Brain microvascular endothelial cell (primary cell): ENCODE data around the gene DLG2.

Experiments
- DNase-seq: peaks from one replicate; pipeline ENCODE4 v3.0.0-alpha.2; 2020
- H3K27ac ChIP-seq: fragments of 250-450 bp; sonication (Bioruptor Pico); 2 replicates; pipeline ENCODE4 v1.5.1; 2020; ENCODE audit warnings: mild to moderate bottlenecking, moderate library complexity
- H3K27me3 ChIP-seq: fragments of 250-450 bp; sonication (Bioruptor Pico); replicated peaks from 2 replicates; pipeline ENCODE4 v1.5.1; 2020; ENCODE audit warnings: mild to moderate bottlenecking
- H3K36me3 ChIP-seq: fragments of 250-450 bp; sonication (Bioruptor Pico); replicated peaks from 2 replicates; pipeline ENCODE4 v1.5.1; 2020; ENCODE audit warnings: mild to moderate bottlenecking
- H3K4me3 ChIP-seq: 2 replicates; pipeline ENCODE4 v1.5.1; 2011; ENCODE audit warnings: low read depth, mild to moderate bottlenecking, control low read depth, low read length, moderate library complexity
- in situ Hi-C: cut with HindIII; loops from 2 replicates; pipeline ENCODE4 v1.10.0; 2017; ENCODE audit warnings: low sequenced_read_pairs, low pct_ligation_motif_present
- TF ChIP-seq, protein P1 (sequence below): IDR thresholded peaks from 2 replicates; pipeline ENCODE4 v1.5.1; 2011; ENCODE audit warnings: low read depth, mild to moderate bottlenecking, moderate library complexity, low read length, control low read depth, inconsistent platforms; ENCODE audit errors: missing control alignments

Gene DLG2

DNA sequence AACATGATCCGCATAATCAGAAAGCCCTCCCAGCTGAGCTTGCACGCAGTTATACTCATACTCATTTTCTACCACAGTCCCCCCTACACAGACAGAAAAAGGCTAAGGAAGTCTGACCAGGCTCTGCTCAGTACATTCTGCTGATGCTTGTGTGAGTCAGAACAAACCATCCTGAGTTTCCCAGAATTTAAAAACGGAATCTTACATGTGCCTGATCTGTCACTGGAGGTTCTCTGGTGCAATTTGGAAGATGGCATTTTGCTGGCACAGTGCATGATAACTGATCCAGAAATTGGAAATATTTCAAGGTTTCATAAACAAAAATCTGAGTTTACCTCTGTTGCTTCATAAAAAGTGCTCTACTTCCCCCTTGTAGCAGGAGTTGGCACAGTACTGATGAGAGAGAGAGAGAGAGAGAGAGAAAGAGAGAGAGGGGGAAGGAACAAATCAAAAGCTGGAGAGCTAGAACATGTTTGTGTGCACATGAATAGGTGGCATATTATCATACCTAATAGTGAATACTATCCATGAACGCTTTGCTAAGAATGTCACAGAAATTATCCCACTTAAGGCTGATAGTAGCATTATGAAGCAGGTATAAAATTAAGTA, 1085.3 kb downstream of the DLG2 start:
- TF ChIP-seq, protein P1, sequence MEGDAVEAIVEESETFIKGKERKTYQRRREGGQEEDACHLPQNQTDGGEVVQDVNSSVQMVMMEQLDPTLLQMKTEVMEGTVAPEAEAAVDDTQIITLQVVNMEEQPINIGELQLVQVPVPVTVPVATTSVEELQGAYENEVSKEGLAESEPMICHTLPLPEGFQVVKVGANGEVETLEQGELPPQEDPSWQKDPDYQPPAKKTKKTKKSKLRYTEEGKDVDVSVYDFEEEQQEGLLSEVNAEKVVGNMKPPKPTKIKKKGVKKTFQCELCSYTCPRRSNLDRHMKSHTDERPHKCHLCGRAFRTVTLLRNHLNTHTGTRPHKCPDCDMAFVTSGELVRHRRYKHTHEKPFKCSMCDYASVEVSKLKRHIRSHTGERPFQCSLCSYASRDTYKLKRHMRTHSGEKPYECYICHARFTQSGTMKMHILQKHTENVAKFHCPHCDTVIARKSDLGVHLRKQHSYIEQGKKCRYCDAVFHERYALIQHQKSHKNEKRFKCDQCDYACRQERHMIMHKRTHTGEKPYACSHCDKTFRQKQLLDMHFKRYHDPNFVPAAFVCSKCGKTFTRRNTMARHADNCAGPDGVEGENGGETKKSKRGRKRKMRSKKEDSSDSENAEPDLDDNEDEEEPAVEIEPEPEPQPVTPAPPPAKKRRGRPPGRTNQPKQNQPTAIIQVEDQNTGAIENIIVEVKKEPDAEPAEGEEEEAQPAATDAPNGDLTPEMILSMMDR = no peak
- in situ Hi-C loops = no loop called here
- H3K36me3 ChIP-seq = no peaks in the 10 kb centered on the region
- no peak overlapping the region for H3K27ac ChIP-seq
- H3K4me3 ChIP-seq = no peak overlapping the region
- peak; percentile 7 for DNase-seq
- no peaks in the 10 kb centered on the region for H3K27me3 ChIP-seq

DNA sequence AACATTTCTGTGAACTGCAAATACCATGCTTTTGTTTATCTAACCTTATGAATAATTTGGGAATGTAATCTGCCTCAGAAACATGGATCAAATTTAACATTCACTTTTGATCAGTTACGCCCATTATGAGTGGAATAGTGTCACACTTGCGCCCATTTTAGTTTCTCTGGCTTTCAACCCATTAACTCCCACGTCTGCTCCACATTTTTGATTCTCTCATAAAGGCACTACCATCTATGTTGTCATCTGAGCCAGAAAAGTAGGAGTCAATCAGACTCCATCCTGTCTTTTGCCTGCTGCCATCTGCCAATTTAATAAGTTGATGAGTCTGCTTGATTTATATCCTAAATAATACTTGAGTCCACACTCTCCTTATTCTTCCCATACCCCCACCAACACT, 1090.7 kb downstream of the DLG2 start:
- Histone ChIP-seq H3K36me3 (no peaks in the 10 kb centered on the region), H3K27me3 (no peaks in the 10 kb centered on the region), H3K27ac (no peak overlapping the region), H3K4me3 (no peak overlapping the region)
- TF ChIP-seq, protein P1 = no peak
- in situ Hi-C loops = no loop called here
- DNase-seq = no peak

DNA sequence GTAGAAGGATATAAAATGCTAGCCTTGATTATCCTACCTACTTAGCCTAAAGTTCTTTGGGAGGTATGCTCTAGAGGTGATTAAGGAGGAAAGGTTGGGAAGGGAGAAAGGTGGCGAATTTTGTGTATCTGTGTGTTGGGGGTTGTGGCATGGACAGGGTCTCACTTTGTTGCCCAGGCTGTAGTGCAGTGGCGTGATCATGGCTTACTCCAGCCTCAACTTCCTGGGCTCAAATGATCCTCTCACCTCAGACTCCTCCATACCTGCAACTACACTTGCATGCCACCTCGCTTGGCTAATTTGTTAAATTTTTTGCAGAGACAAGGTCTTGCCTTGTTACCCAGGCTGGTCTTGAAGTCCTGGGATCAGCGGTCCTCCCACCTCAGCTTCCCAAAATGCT, 1094.8 kb downstream of the DLG2 start:
- Histone ChIP-seq H3K27me3 (peaks cover 2% of the 10 kb centered on the region), H3K27ac (no peak overlapping the region), H3K36me3 (no peaks in the 10 kb centered on the region), H3K4me3 (no peak overlapping the region)
- in situ Hi-C loops = no loop called here
- TF ChIP-seq, protein P1 = no peak
- no peak for DNase-seq

DNA sequence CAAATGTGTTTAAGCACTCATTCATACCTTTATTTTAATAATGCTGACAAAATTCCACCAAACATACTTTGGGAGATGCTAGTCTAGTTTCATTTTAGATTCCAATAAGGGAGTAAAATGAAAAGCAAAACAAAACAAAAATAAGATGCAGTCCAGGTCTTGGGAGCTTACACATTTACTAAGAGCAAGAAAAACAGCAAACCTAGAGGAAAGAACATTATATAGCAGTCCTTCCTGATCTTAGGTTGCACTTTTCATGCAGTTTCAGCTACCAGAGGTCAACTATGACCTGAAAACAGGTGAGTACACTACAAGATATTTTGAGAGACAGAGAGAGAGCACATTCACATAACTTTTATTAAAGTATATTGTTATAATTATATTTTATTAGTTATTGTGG, 1100.9 kb downstream of the DLG2 start:
- DNase-seq = no peak
- Histone ChIP-seq H3K4me3 (no peak overlapping the region), H3K27me3 (peaks cover 2% of the 10 kb centered on the region), H3K36me3 (no peaks in the 10 kb centered on the region), H3K27ac (no peak overlapping the region)
- TF ChIP-seq, protein P1 = no peak
- in situ Hi-C loops = no loop called here

DNA sequence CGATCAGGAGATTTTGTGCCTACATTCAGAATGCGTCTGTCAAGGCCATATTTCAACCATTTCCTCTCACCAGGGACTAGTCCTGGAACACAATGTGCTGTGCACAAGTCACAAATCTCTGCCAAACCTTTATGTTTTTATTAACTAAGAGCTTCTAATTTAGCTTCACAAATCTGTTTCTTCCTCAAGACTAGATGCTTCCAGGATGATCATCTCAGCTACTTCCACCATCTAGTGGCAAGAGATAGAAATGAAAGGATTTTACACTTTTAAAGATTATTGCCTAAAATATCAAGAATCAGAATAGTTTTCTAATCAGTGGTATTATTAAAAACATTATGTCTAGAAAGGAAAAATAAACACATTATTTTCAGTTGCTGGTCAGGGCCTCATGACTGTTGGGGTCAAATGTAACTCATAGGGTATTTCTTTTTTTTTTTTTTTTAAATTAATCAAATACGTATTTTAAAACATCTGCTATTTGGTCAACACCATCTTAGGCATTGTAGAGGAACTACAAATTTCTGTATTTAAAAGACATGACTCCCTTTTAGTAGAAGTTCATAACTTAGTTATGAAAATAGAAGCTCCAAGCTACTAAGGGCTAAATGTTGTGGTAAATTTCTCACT, 1102.6 kb downstream of the DLG2 start:
- TF ChIP-seq, protein P1 = peak; percentile 46
- Histone ChIP-seq H3K27me3 (peaks cover 2% of the 10 kb centered on the region), H3K27ac (no peak overlapping the region), H3K36me3 (no peaks in the 10 kb centered on the region), H3K4me3 (no peak overlapping the region)
- no peak for DNase-seq
- in situ Hi-C loops = no loop called here

DNA sequence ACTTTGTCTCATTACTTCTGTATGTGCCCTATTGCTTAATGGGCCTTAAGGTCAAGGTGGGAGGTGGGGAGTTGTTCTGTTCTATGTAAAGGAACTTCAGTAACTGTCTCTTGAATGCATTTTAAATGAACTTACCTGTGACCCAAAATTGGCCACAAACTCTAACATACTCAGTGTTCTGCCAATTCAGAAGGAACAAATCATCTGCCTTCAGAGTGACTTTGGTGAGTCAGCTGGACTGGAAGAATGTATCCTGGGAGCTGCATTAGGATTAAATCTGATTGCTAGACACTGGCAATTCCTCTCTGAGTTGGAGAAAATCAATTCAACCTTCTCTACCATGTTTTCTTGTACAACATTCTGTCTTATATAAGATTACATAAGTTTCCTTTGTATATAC, 1104.8 kb downstream of the DLG2 start:
- TF ChIP-seq, protein P1 = no peak
- no peak for DNase-seq
- H3K36me3 ChIP-seq = no peaks in the 10 kb centered on the region
- in situ Hi-C loops = no loop called here
- H3K27ac ChIP-seq = no peak overlapping the region
- no peaks in the 10 kb centered on the region for H3K27me3 ChIP-seq
- H3K4me3 ChIP-seq = no peak overlapping the region
